A549 (cell line): ENCODE data around the gene SCN3B. TPM values are rescaled to one million over a fixed set of nuclear protein-coding genes. Genes with fewer than 3 reads are reported as not detected.
A peak's percentile ranks its signal among the peaks of the same experiment; 100 is the strongest.

Experiments
- ATAC-seq, 2 experiments: fragments of 200-7000 bp in 1 of 2; fragments of >200 bp in 1 of 2; cut with Nextera tagmentation in 1 of 2; cut with Tn5 transposase in 1 of 2; 3 replicates each; pipeline versions ENCODE4 v1.8.0 to v1.9.1; 2018 to 2020; ENCODE audit warnings: mild to moderate bottlenecking in 1 of 2, moderate library complexity in 1 of 2
- CTCF ChIA-PET: fragments of 300-600 bp; sonication (Branson Sonifier 250); formaldehyde crosslinking; extraction: SDS; loops from one replicate; lab custom pipeline; 2021; ENCODE audit warnings: antibody characterized with exemption, inconsistent platforms; lab: Yijun Ruan, JAX
- POLR2A ChIA-PET: fragments of 350-600 bp; formaldehyde crosslinking; extraction: SDS; loops from one replicate; lab custom pipeline; 2021; ENCODE audit warnings: antibody characterized with exemption, inconsistent platforms; lab: Yijun Ruan, JAX
- DNase-seq, 2 experiments: peaks; one replicate each; pipeline versions ENCODE4 v3.0.0 to v3.0.0-alpha.2; 2011 to 2016; ENCODE audit warnings: low read depth in 1 of 2, low spot score in 1 of 2
- FAIRE-seq: peaks from 2 replicates; lab custom pipeline; 2011; peaks lifted over from hg19 to GRCh38; lab: Jason Lieb, UNC
- H3K27ac ChIP-seq, 2 experiments: fragments of >200 bp; sonication (Bioruptor Twin); formaldehyde crosslinking; 3 replicates each; pipeline ENCODE4 v1.5.1; 2016 to 2017
- H3K4me1 ChIP-seq: fragments of >200 bp; sonication (Bioruptor Twin); formaldehyde crosslinking; 3 replicates; pipeline ENCODE4 v1.6.1; 2016
- H3K4me2 ChIP-seq: fragments of >200 bp; sonication (Bioruptor Twin); formaldehyde crosslinking; 3 replicates; pipeline ENCODE4 v1.6.1; 2016
- H3K4me3 ChIP-seq: fragments of >200 bp; sonication (Bioruptor Twin); formaldehyde crosslinking; 3 replicates; pipeline ENCODE4 v1.5.1; 2016
- H3K9me3 ChIP-seq: fragments of >200 bp; sonication (Bioruptor Twin); formaldehyde crosslinking; 3 replicates; pipeline ENCODE4 v1.6.1; 2016
- CBX2 ChIP-seq: fragments of 200-600 bp; sonication (generic); IDR thresholded peaks from 2 replicates; pipeline ENCODE4 v1.6.1; 2016; ENCODE audit warnings: low read depth, mild to moderate bottlenecking, borderline replicate concordance
- E2F6 ChIP-seq: IDR thresholded peaks from 2 replicates; pipeline ENCODE4 v1.6.1; 2012; ENCODE audit warnings: low read depth, borderline replicate concordance
- ELK1 ChIP-seq: fragments of 150-350 bp; IDR thresholded peaks from 2 replicates; pipeline ENCODE4 v1.6.1; 2014; ENCODE audit warnings: low read depth, mild to moderate bottlenecking, low read length
- FOSB ChIP-seq: fragments of 250-450 bp; sonication (Bioruptor Pico); IDR thresholded peaks from 2 replicates; pipeline ENCODE4 v1.5.0; 2020; ENCODE audit warnings: mild to moderate bottlenecking, moderate library complexity
- FOSL2 ChIP-seq, 2 experiments: fragments of 450-650 bp in 1 of 2; fragments of >200 bp in 1 of 2; sonication (Bioruptor Twin) in 1 of 2; formaldehyde crosslinking; IDR thresholded peaks; 2 replicates each; pipeline versions ENCODE4 v1.5.0 to v1.6.1; 2016 to 2020; ENCODE audit warnings: mild to moderate bottlenecking in 1 of 2, moderate library complexity in 1 of 2
- FOXS1 ChIP-seq: fragments of 250-450 bp; sonication (Bioruptor Pico); IDR thresholded peaks from 2 replicates; pipeline ENCODE4 v1.5.0; 2020; ENCODE audit warnings: mild to moderate bottlenecking, moderate library complexity
- HES2 ChIP-seq: fragments of >200 bp; sonication (Bioruptor Twin); formaldehyde crosslinking; IDR thresholded peaks from 2 replicates; pipeline ENCODE4 v1.6.1; 2016
- HOXA7 ChIP-seq: fragments of 250-450 bp; sonication (Bioruptor Pico); IDR thresholded peaks from 2 replicates; pipeline ENCODE4 v1.5.0; 2020; ENCODE audit warnings: mild to moderate bottlenecking, moderate library complexity
- HOXB13 ChIP-seq: fragments of 250-450 bp; sonication (Bioruptor Pico); IDR thresholded peaks from 2 replicates; pipeline ENCODE4 v1.5.0; 2020; ENCODE audit warnings: low read depth, mild to moderate bottlenecking, moderate library complexity
- HOXB5 ChIP-seq: fragments of 250-450 bp; sonication (Bioruptor Pico); IDR thresholded peaks from 2 replicates; pipeline ENCODE4 v1.5.0; 2020; ENCODE audit warnings: mild to moderate bottlenecking, moderate library complexity
- KDM1A ChIP-seq: fragments of 200-600 bp; sonication (generic); IDR thresholded peaks from 2 replicates; pipeline ENCODE4 v1.6.1; 2016; ENCODE audit warnings: low read depth, mild to moderate bottlenecking
- KDM5A ChIP-seq: fragments of 200-600 bp; sonication (generic); IDR thresholded peaks from 2 replicates; pipeline ENCODE4 v1.6.1; 2016; ENCODE audit warnings: antibody characterized with exemption, mild to moderate bottlenecking
- MAX ChIP-seq: IDR thresholded peaks from 2 replicates; pipeline ENCODE4 v1.6.1; 2012
- NR3C1 ChIP-seq: fragments of >200 bp; sonication (Bioruptor Twin); formaldehyde crosslinking; IDR thresholded peaks from 3 replicates; pipeline ENCODE4 v1.6.1; 2017
- PBX3 ChIP-seq: IDR thresholded peaks from 2 replicates; pipeline ENCODE4 v1.6.1; 2012
- PHF8 ChIP-seq: fragments of 200-600 bp; sonication (generic); IDR thresholded peaks from 2 replicates; pipeline ENCODE4 v1.6.1; 2016; ENCODE audit warnings: low read depth, mild to moderate bottlenecking, antibody characterized with exemption, moderate library complexity, borderline replicate concordance
- POLR2AphosphoS2 ChIP-seq: conservative IDR thresholded peaks from 2 replicates; pipeline ENCODE4 v1.6.1; 2012; ENCODE audit warnings: low read length, improper control_type of control experiment, inconsistent platforms
- USF2 ChIP-seq: fragments of 450-650 bp; IDR thresholded peaks from 2 replicates; pipeline ENCODE4 v1.6.1; 2014; ENCODE audit warnings: antibody characterized with exemption
- ZNF302 ChIP-seq: fragments of 250-450 bp; sonication (Bioruptor Pico); IDR thresholded peaks from 2 replicates; pipeline ENCODE4 v1.9.0; 2021; ENCODE audit warnings: inconsistent platforms, mild to moderate bottlenecking, moderate library complexity
- WGBS: methylation state at CpG from one replicate; pipeline ENCODE4 v1.1.6; 2017; ENCODE audit errors: missing lambda C conversion rate; 5-methylcytosine and 5-hydroxymethylcytosine counted together
- polyA plus RNA-seq, 4 experiments: library from polyadenylated mRNA; depleted of rRNA in 3 of 4; stranded (reverse); fragments of >200 nt; fragmentation: RNase III in 1 of 4; extraction: RNeasy Plus Mini Kit Qiagen cat#74134 plus additional on column Dnase treatment in 1 of 4; gene quantifications; 2 replicates in 3 of 4; 3 replicates in 1 of 4; pipeline ENCODE4 v1.2.3, GENCODE V29; 2011 to 2017

Gene SCN3B
- polyA plus RNA-seq, 2 of the 4 experiments (the other 2 are of a cell fraction) = 0.18 to 0.37 TPM

- 30% methylated on average over 5 of the region's 6 CpGs for WGBS
- POLR2A ChIA-PET = no interaction called here
- TF ChIP-seq KDM5A = no peak
- TF ChIP-seq ELK1 = no peak
- TF ChIP-seq USF2 = no peak
- no peak for TF ChIP-seq HES2
- no peak for TF ChIP-seq ZNF302 (CRISPR knock-in tag)
- 0 out of 2 replicates have a peak, but pooled peaks have one; percentile 39 for TF ChIP-seq HOXB13 (CRISPR knock-in tag)
- no peak for TF ChIP-seq NR3C1
- no peak for TF ChIP-seq POLR2AphosphoS2
- no peak for TF ChIP-seq KDM1A
- TF ChIP-seq FOSB (CRISPR knock-in tag) = 0 out of 2 replicates have a peak, but pooled peaks have one; percentile 69
- TF ChIP-seq PHF8 = no peak
- TF ChIP-seq HOXA7 = 0 out of 2 replicates have a peak, but pooled peaks have one; percentile 60
- TF ChIP-seq MAX = no peak
- no peak for TF ChIP-seq PBX3
- DNase-seq (peak in 1 of 2 experiments; percentile 63), ATAC-seq (peak; percentile 5 to 37; a peak in 3 of 6 replicates), FAIRE-seq (no peak)
- peak overlapping the region; percentile 93 for H3K4me2 ChIP-seq
- peaks cover 78% of the 10 kb centered on the region for H3K4me1 ChIP-seq
- CTCF ChIA-PET = interaction anchor here (1.1 kb wide), 1 partner anchor 11 kb away, joined by 5 read pairs; no protein-coding TSS in a partner anchor
- peak overlapping the region; percentile 97 for H3K27ac ChIP-seq
- peak overlapping the region; percentile 23; the same call in 1 of the 3 replicates for H3K4me3 ChIP-seq
- H3K9me3 ChIP-seq = no peaks in the 10 kb centered on the region
Observed at GRCh38 chr11:123587559-123587958, 66.9 kb downstream of the SCN3B start.

GRCh38 chr11:123587044-123587443 lies 67.4 kb downstream of the SCN3B start:
- H3K4me2 ChIP-seq = peak overlapping the region; percentile 93
- peak overlapping the region; percentile 97 for H3K27ac ChIP-seq
- TF ChIP-seq CBX2 = no peak
- no peak for TF ChIP-seq FOSL2 (IDR thresholded peaks at IDR 0.05)
- TF ChIP-seq FOSL2 (CRISPR knock-in tag; IDR thresholded peaks at IDR 0.05) = peak; percentile 72
- no peak for TF ChIP-seq FOXS1
- no peak for TF ChIP-seq E2F6
- TF ChIP-seq HOXB5 = no peak
- no peak for TF ChIP-seq PBX3
- ChIA-PET CTCF (interaction anchor here (1.7 kb wide), 1 partner anchor 10 kb away, joined by 6 read pairs; no protein-coding TSS in a partner anchor), POLR2A (no interaction called here)
- no peaks in the 10 kb centered on the region for H3K9me3 ChIP-seq
- ATAC-seq (peak; percentile 12 to 15; a peak in 5 of 6 replicates), FAIRE-seq (no peak), DNase-seq (peak; percentile 61 to 73)
- 62% methylated on average over 2 of the region's 2 CpGs for WGBS
- H3K4me1 ChIP-seq = peaks cover 78% of the 10 kb centered on the region
- peak overlapping the region; percentile 23; the same call in 1 of the 3 replicates for H3K4me3 ChIP-seq
